HCT116 (cell line): ENCODE data around the gene MCEE.

Source experiments
- CTCF ChIP-seq, 3 experiments: fragments of 200-600 bp in 1 of 3; sonication (generic) in 1 of 3; IDR thresholded peaks in 2 of 3; conservative IDR thresholded peaks in 1 of 3; 2 replicates each; pipeline ENCODE4 v1.5.1; 2012 to 2017; ENCODE audit warnings: low read depth in 2 of 3, low read length in 2 of 3, antibody characterized with exemption in 1 of 3, borderline replicate concordance in 1 of 3, control low read depth in 1 of 3, mild to moderate bottlenecking in 1 of 3, mixed read lengths in 1 of 3, mixed run types in 1 of 3, moderate library complexity in 1 of 3; ENCODE audit not compliant: insufficient read depth in 1 of 3
- SIN3A ChIP-seq: IDR thresholded peaks from 2 replicates; pipeline ENCODE4 v1.6.1; 2012; ENCODE audit warnings: low read depth
- TF ChIP-seq, protein P1 (sequence below): IDR thresholded peaks from 2 replicates; pipeline ENCODE4 v1.6.1; 2012; ENCODE audit warnings: low read depth

- TF ChIP-seq SIN3A = no peak
- TF ChIP-seq CTCF (IDR thresholded peaks at IDR 0.05 in 2 of 3, conservative IDR thresholded peaks at IDR 0.05 in 1 of 3; ENCODE audit: borderline replicate concordance in 1 of 3, insufficient read depth in 1 of 3, low read depth in 2 of 3, low read length in 2 of 3) = no peak
- TF ChIP-seq, protein P1, sequence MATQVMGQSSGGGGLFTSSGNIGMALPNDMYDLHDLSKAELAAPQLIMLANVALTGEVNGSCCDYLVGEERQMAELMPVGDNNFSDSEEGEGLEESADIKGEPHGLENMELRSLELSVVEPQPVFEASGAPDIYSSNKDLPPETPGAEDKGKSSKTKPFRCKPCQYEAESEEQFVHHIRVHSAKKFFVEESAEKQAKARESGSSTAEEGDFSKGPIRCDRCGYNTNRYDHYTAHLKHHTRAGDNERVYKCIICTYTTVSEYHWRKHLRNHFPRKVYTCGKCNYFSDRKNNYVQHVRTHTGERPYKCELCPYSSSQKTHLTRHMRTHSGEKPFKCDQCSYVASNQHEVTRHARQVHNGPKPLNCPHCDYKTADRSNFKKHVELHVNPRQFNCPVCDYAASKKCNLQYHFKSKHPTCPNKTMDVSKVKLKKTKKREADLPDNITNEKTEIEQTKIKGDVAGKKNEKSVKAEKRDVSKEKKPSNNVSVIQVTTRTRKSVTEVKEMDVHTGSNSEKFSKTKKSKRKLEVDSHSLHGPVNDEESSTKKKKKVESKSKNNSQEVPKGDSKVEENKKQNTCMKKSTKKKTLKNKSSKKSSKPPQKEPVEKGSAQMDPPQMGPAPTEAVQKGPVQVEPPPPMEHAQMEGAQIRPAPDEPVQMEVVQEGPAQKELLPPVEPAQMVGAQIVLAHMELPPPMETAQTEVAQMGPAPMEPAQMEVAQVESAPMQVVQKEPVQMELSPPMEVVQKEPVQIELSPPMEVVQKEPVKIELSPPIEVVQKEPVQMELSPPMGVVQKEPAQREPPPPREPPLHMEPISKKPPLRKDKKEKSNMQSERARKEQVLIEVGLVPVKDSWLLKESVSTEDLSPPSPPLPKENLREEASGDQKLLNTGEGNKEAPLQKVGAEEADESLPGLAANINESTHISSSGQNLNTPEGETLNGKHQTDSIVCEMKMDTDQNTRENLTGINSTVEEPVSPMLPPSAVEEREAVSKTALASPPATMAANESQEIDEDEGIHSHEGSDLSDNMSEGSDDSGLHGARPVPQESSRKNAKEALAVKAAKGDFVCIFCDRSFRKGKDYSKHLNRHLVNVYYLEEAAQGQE = no peak
These were observed 16.2 kb downstream of the MCEE start for GRCh38 chr2:71113843-71114242.
